Peyer's patch (tissue), 4 donors: ENCODE results near the gene SKAP1. TPM values are rescaled to one million over a fixed set of nuclear protein-coding genes. Genes with fewer than 3 reads are reported as not detected.

Source experiments
- DNase-seq, 3 donors: peaks; one replicate each; pipeline ENCODE4 v3.0.0-alpha.2; 2017 to 2019
- H3K27ac ChIP-seq, 4 donors: fragments of 200-600 bp; sonication (generic); one replicate each; pipeline ENCODE4 v1.5.1; 2016 to 2019
- H3K27me3 ChIP-seq, 2 donors: fragments of 200-600 bp; sonication (generic); one replicate each; pipeline ENCODE4 v1.5.1; 2019
- H3K36me3 ChIP-seq, 3 donors: fragments of 200-600 bp; sonication (generic); one replicate each; pipeline ENCODE4 v1.5.1; 2016 to 2019
- H3K4me1 ChIP-seq, 4 donors: fragments of 200-600 bp; sonication (generic); one replicate each; pipeline ENCODE4 v1.5.1; 2016 to 2019
- H3K4me3 ChIP-seq, 4 donors: fragments of 200-600 bp; sonication (generic); 1 replicate in 3 of 4; 2 replicates in 1 of 4; pipeline ENCODE4 v1.5.1; 2016 to 2019; ENCODE audit warnings: mild to moderate bottlenecking in 1 of 4
- H3K9me3 ChIP-seq, 4 donors: fragments of 200-600 bp; sonication (generic); one replicate each; pipeline ENCODE4 v1.5.1; 2016 to 2019; ENCODE audit warnings: mild to moderate bottlenecking in 1 of 4
- CTCF ChIP-seq, 6 experiments: fragments of 450-650 bp in 4 of 6; fragments of 200-600 bp in 2 of 6; sonication (generic) in 1 of 6; IDR thresholded peaks; one replicate each; pipeline ENCODE4 v1.5.1; 2017 to 2019; ENCODE audit warnings: antibody characterized with exemption in 6 of 6, mild to moderate bottlenecking in 3 of 6, moderate library complexity in 1 of 6
- POLR2A ChIP-seq, 2 donors: fragments of 450-650 bp; IDR thresholded peaks; one replicate each; pipeline ENCODE4 v1.5.1; 2017; ENCODE audit warnings: antibody characterized with exemption in 2 of 2, mild to moderate bottlenecking in 2 of 2, moderate library complexity in 2 of 2
- total RNA-seq, 4 donors: library from RNA; depleted of rRNA; stranded (reverse); fragments of >200 nt; gene quantifications; one replicate each; pipeline ENCODE4 v1.1.0, GENCODE V29; 2016

SKAP1 gene
- total RNA-seq, 4 donors from 2014 or later, result 3.1 to 17.3 (median 6.5) TPM

- Histone ChIP-seq H3K27me3 (no peaks in the 10 kb centered on the region), H3K9me3 (no peaks in the 10 kb centered on the region), H3K36me3 (no peaks in the 10 kb centered on the region), H3K4me1 (no peaks in the 10 kb centered on the region), H3K4me3 (no peak overlapping the region), H3K27ac (no peak overlapping the region)
- TF ChIP-seq CTCF (IDR thresholded peaks at IDR 0.05), result no peak
- TF ChIP-seq POLR2A (IDR thresholded peaks at IDR 0.05), result no peak
- no peak for DNase-seq
These were observed 23.0 kb downstream of the SKAP1 start for GRCh38 chr17:48406936-48407567.

GRCh38 chr17:48394821-48395220, 35.2 kb downstream of the SKAP1 start:
- Histone ChIP-seq H3K27ac (no peak overlapping the region), H3K36me3 (no peaks in the 10 kb centered on the region), H3K27me3 (no peaks in the 10 kb centered on the region), H3K4me3 (no peak overlapping the region), H3K4me1 (no peaks in the 10 kb centered on the region), H3K9me3 (no peaks in the 10 kb centered on the region)
- TF ChIP-seq CTCF (IDR thresholded peaks at IDR 0.05) (no peak), POLR2A (IDR thresholded peaks at IDR 0.05) (no peak)
- no peak for DNase-seq

GRCh38 chr17:48393283-48393682, 36.7 kb downstream of the SKAP1 start:
- H3K4me1 ChIP-seq, result no peaks in the 10 kb centered on the region
- no peaks in the 10 kb centered on the region for H3K27me3 ChIP-seq
- H3K4me3 ChIP-seq, result no peak overlapping the region
- DNase-seq, result no peak
- H3K27ac ChIP-seq, result no peak overlapping the region
- TF ChIP-seq POLR2A (IDR thresholded peaks at IDR 0.05), result no peak
- TF ChIP-seq CTCF (IDR thresholded peaks at IDR 0.05), result no peak
- no peaks in the 10 kb centered on the region for H3K36me3 ChIP-seq
- no peaks in the 10 kb centered on the region for H3K9me3 ChIP-seq

GRCh38 chr17:48392857-48393256, 37.2 kb downstream of the SKAP1 start:
- no peaks in the 10 kb centered on the region for H3K4me1 ChIP-seq
- no peak overlapping the region for H3K4me3 ChIP-seq
- TF ChIP-seq CTCF (IDR thresholded peaks at IDR 0.05) (no peak), POLR2A (IDR thresholded peaks at IDR 0.05) (no peak)
- no peak for DNase-seq
- H3K27ac ChIP-seq, result no peak overlapping the region
- H3K36me3 ChIP-seq, result no peaks in the 10 kb centered on the region
- H3K27me3 ChIP-seq, result no peaks in the 10 kb centered on the region
- no peaks in the 10 kb centered on the region for H3K9me3 ChIP-seq

- Histone ChIP-seq H3K9me3 (no peaks in the 10 kb centered on the region), H3K27ac (no peak overlapping the region), H3K27me3 (no peaks in the 10 kb centered on the region), H3K36me3 (no peaks in the 10 kb centered on the region), H3K4me1 (no peaks in the 10 kb centered on the region), H3K4me3 (no peak overlapping the region)
- TF ChIP-seq POLR2A (IDR thresholded peaks at IDR 0.05) (no peak), CTCF (IDR thresholded peaks at IDR 0.05) (no peak)
- no peak for DNase-seq
These were observed 38.6 kb downstream of the SKAP1 start for GRCh38 chr17:48391444-48391843.

- no peak for DNase-seq
- no peak overlapping the region for H3K27ac ChIP-seq
- H3K27me3 ChIP-seq, result no peaks in the 10 kb centered on the region
- no peak for TF ChIP-seq POLR2A (IDR thresholded peaks at IDR 0.05)
- no peak for TF ChIP-seq CTCF (IDR thresholded peaks at IDR 0.05)
- no peaks in the 10 kb centered on the region for H3K9me3 ChIP-seq
- no peaks in the 10 kb centered on the region for H3K4me1 ChIP-seq
- no peaks in the 10 kb centered on the region for H3K36me3 ChIP-seq
- H3K4me3 ChIP-seq, result no peak overlapping the region
These were observed 40.1 kb downstream of the SKAP1 start for GRCh38 chr17:48389903-48390302.
